Measurements from ENCODE around the gene QPRT.
A peak's percentile ranks its signal among the peaks of the same experiment; 100 is the strongest.
"Not testable (repeated sequence)": the region's sequence is repeated elsewhere in the genome, so short reads cannot be mapped to it uniquely, and the experiment has no call there.

QPRT gene

DNA sequence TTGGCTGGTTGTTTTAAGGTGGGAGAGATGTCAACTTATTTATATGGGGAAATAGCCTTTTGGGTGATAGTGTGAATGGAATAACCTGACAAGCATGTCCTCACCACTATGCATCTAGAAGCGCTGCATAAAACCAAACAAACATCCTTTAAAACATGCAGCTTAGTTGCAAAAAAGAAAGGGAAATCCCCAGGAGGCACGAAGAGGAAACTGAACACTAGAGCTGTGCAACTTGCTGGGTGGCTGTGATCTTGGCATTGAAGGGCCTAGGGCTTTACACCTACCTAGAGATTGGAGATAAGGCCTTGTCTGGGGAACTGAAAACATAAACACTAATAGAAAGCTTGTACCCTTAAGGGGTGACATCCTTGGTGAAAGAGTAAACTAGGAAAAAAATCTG, 59.5 kb downstream of the QPRT start:
- H3K36me3 ChIP-seq (replicated peaks; ENCODE audit: low read depth, low read length): no peaks in the 10 kb centered on the region
- H3K27me3 ChIP-seq (ENCODE audit: low read depth, low read length): no peaks in the 10 kb centered on the region
- peak overlapping the region; percentile 21; the same call in 1 of the 2 replicates for H3K4me2 ChIP-seq (ENCODE audit: low read length)
- H3K9ac ChIP-seq (ENCODE audit: low read length): no peak overlapping the region
- no peaks in the 10 kb centered on the region for H3K9me3 ChIP-seq (ENCODE audit: insufficient read depth, low read length)
- no peaks in the 10 kb centered on the region for H3K79me2 ChIP-seq (ENCODE audit: low read length)
- peaks cover 17% of the 10 kb centered on the region for H3K4me1 ChIP-seq (ENCODE audit: low read length)
- no peak overlapping the region for H3K4me3 ChIP-seq (ENCODE audit: low read length)
- no peak for TF ChIP-seq EZH2phosphoT487 (IDR thresholded peaks at IDR 0.05; ENCODE audit: low read depth)
- TF ChIP-seq, protein P1, sequence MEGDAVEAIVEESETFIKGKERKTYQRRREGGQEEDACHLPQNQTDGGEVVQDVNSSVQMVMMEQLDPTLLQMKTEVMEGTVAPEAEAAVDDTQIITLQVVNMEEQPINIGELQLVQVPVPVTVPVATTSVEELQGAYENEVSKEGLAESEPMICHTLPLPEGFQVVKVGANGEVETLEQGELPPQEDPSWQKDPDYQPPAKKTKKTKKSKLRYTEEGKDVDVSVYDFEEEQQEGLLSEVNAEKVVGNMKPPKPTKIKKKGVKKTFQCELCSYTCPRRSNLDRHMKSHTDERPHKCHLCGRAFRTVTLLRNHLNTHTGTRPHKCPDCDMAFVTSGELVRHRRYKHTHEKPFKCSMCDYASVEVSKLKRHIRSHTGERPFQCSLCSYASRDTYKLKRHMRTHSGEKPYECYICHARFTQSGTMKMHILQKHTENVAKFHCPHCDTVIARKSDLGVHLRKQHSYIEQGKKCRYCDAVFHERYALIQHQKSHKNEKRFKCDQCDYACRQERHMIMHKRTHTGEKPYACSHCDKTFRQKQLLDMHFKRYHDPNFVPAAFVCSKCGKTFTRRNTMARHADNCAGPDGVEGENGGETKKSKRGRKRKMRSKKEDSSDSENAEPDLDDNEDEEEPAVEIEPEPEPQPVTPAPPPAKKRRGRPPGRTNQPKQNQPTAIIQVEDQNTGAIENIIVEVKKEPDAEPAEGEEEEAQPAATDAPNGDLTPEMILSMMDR (IDR thresholded peaks at IDR 0.05; ENCODE audit: low read depth, low read length): no peak
- no peak overlapping the region; the same call in 1 of the 2 replicates for H3K27ac ChIP-seq (ENCODE audit: low read length)
- H4K20me1 ChIP-seq (ENCODE audit: insufficient read depth, low read length): no peaks in the 10 kb centered on the region
- no peak overlapping the region for H2AFZ ChIP-seq (ENCODE audit: low read depth, low read length)

GRCh38 chr16:29739927-29740629, 61.1 kb downstream of the QPRT start:
- H3K27me3 ChIP-seq (ENCODE audit: low read depth, low read length); H3K27ac ChIP-seq (ENCODE audit: low read length); H3K4me2 ChIP-seq (ENCODE audit: low read length); H3K4me3 ChIP-seq (ENCODE audit: low read length); H3K79me2 ChIP-seq (ENCODE audit: low read length); H3K9ac ChIP-seq (ENCODE audit: low read length); H3K9me3 ChIP-seq (ENCODE audit: insufficient read depth, low read length); H4K20me1 ChIP-seq (ENCODE audit: insufficient read depth, low read length); H2AFZ ChIP-seq (ENCODE audit: low read depth, low read length); H3K36me3 ChIP-seq (replicated peaks; ENCODE audit: low read depth, low read length): not testable (repeated sequence)
- H3K4me1 ChIP-seq (ENCODE audit: low read length): peaks cover 18% of the 10 kb centered on the region

- not testable (repeated sequence) for H3K27me3 ChIP-seq (ENCODE audit: low read depth, low read length); H3K79me2 ChIP-seq (ENCODE audit: low read length); H4K20me1 ChIP-seq (ENCODE audit: insufficient read depth, low read length); H3K27ac ChIP-seq (ENCODE audit: low read length); H3K9me3 ChIP-seq (ENCODE audit: insufficient read depth, low read length); H2AFZ ChIP-seq (ENCODE audit: low read depth, low read length); H3K4me3 ChIP-seq (ENCODE audit: low read length); H3K4me2 ChIP-seq (ENCODE audit: low read length); H3K9ac ChIP-seq (ENCODE audit: low read length); H3K36me3 ChIP-seq (replicated peaks; ENCODE audit: low read depth, low read length)
- peaks cover 23% of the 10 kb centered on the region for H3K4me1 ChIP-seq (ENCODE audit: low read length)
These were observed 61.6 kb downstream of the QPRT start for GRCh38 chr16:29740630-29741015.

GRCh38 chr16:29742683-29743275, 63.8 kb downstream of the QPRT start:
- TF ChIP-seq EZH2phosphoT487 (IDR thresholded peaks at IDR 0.05; ENCODE audit: low read depth): no peak
- TF ChIP-seq, protein P1 (IDR thresholded peaks at IDR 0.05; ENCODE audit: low read depth, low read length): no peak
- no peaks in the 10 kb centered on the region for H4K20me1 ChIP-seq (ENCODE audit: insufficient read depth, low read length)
- no peak overlapping the region for H3K4me2 ChIP-seq (ENCODE audit: low read length)
- H3K27ac ChIP-seq (ENCODE audit: low read length): no peak overlapping the region
- H3K4me1 ChIP-seq (ENCODE audit: low read length): peaks cover 31% of the 10 kb centered on the region
- no peak overlapping the region for H2AFZ ChIP-seq (ENCODE audit: low read depth, low read length)
- no peaks in the 10 kb centered on the region for H3K9me3 ChIP-seq (ENCODE audit: insufficient read depth, low read length)
- no peaks in the 10 kb centered on the region for H3K79me2 ChIP-seq (ENCODE audit: low read length)
- no peak overlapping the region for H3K9ac ChIP-seq (ENCODE audit: low read length)
- no peaks in the 10 kb centered on the region for H3K36me3 ChIP-seq (replicated peaks; ENCODE audit: low read depth, low read length)
- H3K4me3 ChIP-seq (ENCODE audit: low read length): no peak overlapping the region
- no peaks in the 10 kb centered on the region for H3K27me3 ChIP-seq (ENCODE audit: low read depth, low read length)

DNA sequence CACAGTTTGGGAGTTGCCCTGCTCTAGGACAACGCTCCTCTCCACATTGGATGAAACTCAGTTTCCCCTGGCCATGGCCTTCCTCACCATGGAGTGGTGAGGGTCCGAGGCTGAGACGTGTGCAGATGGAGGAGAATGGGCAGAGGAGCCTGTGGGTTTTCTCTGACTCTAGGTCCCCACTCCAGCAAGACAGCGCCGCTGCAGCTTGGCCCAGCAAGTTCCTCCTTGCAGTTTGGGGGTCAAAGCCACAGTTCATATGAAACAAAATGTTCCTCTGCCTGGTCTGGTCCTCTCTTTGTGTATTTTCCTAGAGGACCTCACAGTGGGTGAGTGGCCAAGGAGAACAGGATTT, 64.5 kb downstream of the QPRT start:
- H3K27ac ChIP-seq (ENCODE audit: low read length): no peak overlapping the region
- no peaks in the 10 kb centered on the region for H3K27me3 ChIP-seq (ENCODE audit: low read depth, low read length)
- H3K4me1 ChIP-seq (ENCODE audit: low read length): peaks cover 24% of the 10 kb centered on the region
- H2AFZ ChIP-seq (ENCODE audit: low read depth, low read length): no peak overlapping the region
- H3K9ac ChIP-seq (ENCODE audit: low read length): no peak overlapping the region
- no peaks in the 10 kb centered on the region for H3K9me3 ChIP-seq (ENCODE audit: insufficient read depth, low read length)
- no peak overlapping the region for H3K4me2 ChIP-seq (ENCODE audit: low read length)
- H3K36me3 ChIP-seq (replicated peaks; ENCODE audit: low read depth, low read length): no peaks in the 10 kb centered on the region
- TF ChIP-seq, protein P1 (IDR thresholded peaks at IDR 0.05; ENCODE audit: low read depth, low read length): no peak
- no peak for TF ChIP-seq EZH2phosphoT487 (IDR thresholded peaks at IDR 0.05; ENCODE audit: low read depth)
- H4K20me1 ChIP-seq (ENCODE audit: insufficient read depth, low read length): no peaks in the 10 kb centered on the region
- no peak overlapping the region for H3K4me3 ChIP-seq (ENCODE audit: low read length)
- H3K79me2 ChIP-seq (ENCODE audit: low read length): no peaks in the 10 kb centered on the region
